Measurements from ENCODE around the gene TMEM150B. TPM values are rescaled to one million over a fixed set of nuclear protein-coding genes. Genes with fewer than 3 reads are reported as not detected.
"Not testable (repeated sequence)": the region's sequence is repeated elsewhere in the genome, so short reads cannot be mapped to it uniquely, and the experiment has no call there.

TMEM150B gene
- total and polyA plus RNA-seq, 9 donors: 0.36 to 3.8 (median 0.81) TPM

DNA sequence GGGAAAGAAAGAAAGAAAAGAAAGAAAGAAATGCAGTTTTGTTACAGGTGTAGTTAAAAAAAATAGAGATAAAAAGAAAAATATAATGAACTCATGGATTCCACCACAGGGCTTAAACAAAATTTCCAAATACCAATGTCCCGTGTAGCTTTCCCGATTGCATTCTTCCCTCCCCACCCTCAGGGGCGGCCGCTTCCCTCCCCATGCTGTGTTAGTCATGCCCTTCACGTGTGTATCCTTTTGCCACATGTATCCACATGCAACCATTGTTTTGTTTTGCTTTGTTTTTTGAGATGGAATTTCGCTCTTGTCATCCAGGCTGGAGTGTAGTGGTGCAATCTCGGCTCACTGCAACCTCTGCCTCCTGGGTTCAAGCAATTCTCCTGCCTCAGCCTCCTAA, 11.0 kb upstream of the TMEM150B start:
- Histone ChIP-seq H3K27ac (ENCODE audit: low read length) (no peak overlapping the region), H3K4me3 (ENCODE audit: low read length) (no peak overlapping the region), H3K4me1 (ENCODE audit: control insufficient read depth, insufficient read depth, low read length) (peaks cover 16% of the 10 kb centered on the region), H3K36me3 (ENCODE audit: control insufficient read depth, insufficient read depth, low read length) (no peaks in the 10 kb centered on the region), H3K27me3 (ENCODE audit: control insufficient read depth, insufficient read depth, low read length) (peaks cover 7% of the 10 kb centered on the region), H3K9me3 (replicated peaks; ENCODE audit: control insufficient read depth, low read depth, low read length) (no peaks in the 10 kb centered on the region)
- 93% methylated on average over 2 of the region's 7 CpGs for WGBS (ENCODE audit: insufficient coverage)
- DNase-seq: no peak

GRCh38 chr19:55333870-55334269, 8.7 kb upstream of the TMEM150B start:
- H3K9me3 ChIP-seq (replicated peaks; ENCODE audit: control insufficient read depth, low read depth, low read length): no peaks in the 10 kb centered on the region
- WGBS (ENCODE audit: insufficient coverage): 75% methylated on average over 9 of the region's 11 CpGs
- no peak overlapping the region for H3K27ac ChIP-seq (ENCODE audit: low read length)

GRCh38 chr19:55329791-55330190, 4.7 kb upstream of the TMEM150B start:
- 100% methylated on average over 1 of the region's 6 CpGs for WGBS (ENCODE audit: insufficient coverage)
- not testable (repeated sequence) for H3K4me3 ChIP-seq (ENCODE audit: low read length); DNase-seq; H3K9me3 ChIP-seq (replicated peaks; ENCODE audit: control insufficient read depth, low read depth, low read length); H3K27ac ChIP-seq (ENCODE audit: low read length); H3K27me3 ChIP-seq (ENCODE audit: control insufficient read depth, insufficient read depth, low read length); H3K36me3 ChIP-seq (ENCODE audit: control insufficient read depth, insufficient read depth, low read length); H3K4me1 ChIP-seq (ENCODE audit: control insufficient read depth, insufficient read depth, low read length)

More at GRCh38 chr19:55333870-55334269, 8.7 kb upstream of the TMEM150B start:
- no peak for DNase-seq
- Histone ChIP-seq H3K4me1 (ENCODE audit: control insufficient read depth, insufficient read depth, low read length) (peaks cover 6% of the 10 kb centered on the region), H3K27me3 (ENCODE audit: control insufficient read depth, insufficient read depth, low read length) (peaks cover 7% of the 10 kb centered on the region), H3K4me3 (ENCODE audit: low read length) (no peak overlapping the region), H3K36me3 (ENCODE audit: control insufficient read depth, insufficient read depth, low read length) (no peaks in the 10 kb centered on the region)

- H3K9me3 ChIP-seq (replicated peaks; ENCODE audit: control insufficient read depth, low read depth, low read length); DNase-seq: not testable (repeated sequence)
- WGBS (ENCODE audit: insufficient coverage): 67% methylated on average over 1 of the region's 4 CpGs
Measured at GRCh38 chr19:55328774-55329318, 3.7 kb upstream of the TMEM150B start.

GRCh38 chr19:55324662-55325061, 479 bp downstream of the TMEM150B start:
- peaks cover 7% of the 10 kb centered on the region for H3K27me3 ChIP-seq (ENCODE audit: control insufficient read depth, insufficient read depth, low read length)
- H3K4me1 ChIP-seq (ENCODE audit: control insufficient read depth, insufficient read depth, low read length): peaks cover 5% of the 10 kb centered on the region
- no peaks in the 10 kb centered on the region for H3K36me3 ChIP-seq (ENCODE audit: control insufficient read depth, insufficient read depth, low read length)
- DNase-seq: no peak
- whole genome bisulfite sequencing (ENCODE audit: insufficient coverage): 60% methylated on average over 3 of the region's 6 CpGs
- peak overlapping the region; percentile 29 for H3K27ac ChIP-seq (ENCODE audit: low read length)
- H3K4me3 ChIP-seq (ENCODE audit: low read length): no peak overlapping the region
- H3K9me3 ChIP-seq (replicated peaks; ENCODE audit: control insufficient read depth, low read depth, low read length): no peaks in the 10 kb centered on the region

More at GRCh38 chr19:55328774-55329318, 3.7 kb upstream of the TMEM150B start:
- H3K4me3 ChIP-seq (ENCODE audit: low read length); H3K27me3 ChIP-seq (ENCODE audit: control insufficient read depth, insufficient read depth, low read length); H3K4me1 ChIP-seq (ENCODE audit: control insufficient read depth, insufficient read depth, low read length); H3K27ac ChIP-seq (ENCODE audit: low read length); H3K36me3 ChIP-seq (ENCODE audit: control insufficient read depth, insufficient read depth, low read length): not testable (repeated sequence)

- Histone ChIP-seq H3K27ac (ENCODE audit: low read length) (no peak overlapping the region), H3K27me3 (ENCODE audit: control insufficient read depth, insufficient read depth, low read length) (peaks cover 7% of the 10 kb centered on the region), H3K4me3 (ENCODE audit: low read length) (no peak overlapping the region), H3K36me3 (ENCODE audit: control insufficient read depth, insufficient read depth, low read length) (no peaks in the 10 kb centered on the region), H3K4me1 (ENCODE audit: control insufficient read depth, insufficient read depth, low read length) (peaks cover 5% of the 10 kb centered on the region), H3K9me3 (replicated peaks; ENCODE audit: control insufficient read depth, low read depth, low read length) (no peaks in the 10 kb centered on the region)
- WGBS (ENCODE audit: insufficient coverage): 42% methylated on average over 10 of the region's 12 CpGs
- DNase-seq: no peak
Measured at GRCh38 chr19:55322204-55322885, 2.8 kb downstream of the TMEM150B start.

DNA sequence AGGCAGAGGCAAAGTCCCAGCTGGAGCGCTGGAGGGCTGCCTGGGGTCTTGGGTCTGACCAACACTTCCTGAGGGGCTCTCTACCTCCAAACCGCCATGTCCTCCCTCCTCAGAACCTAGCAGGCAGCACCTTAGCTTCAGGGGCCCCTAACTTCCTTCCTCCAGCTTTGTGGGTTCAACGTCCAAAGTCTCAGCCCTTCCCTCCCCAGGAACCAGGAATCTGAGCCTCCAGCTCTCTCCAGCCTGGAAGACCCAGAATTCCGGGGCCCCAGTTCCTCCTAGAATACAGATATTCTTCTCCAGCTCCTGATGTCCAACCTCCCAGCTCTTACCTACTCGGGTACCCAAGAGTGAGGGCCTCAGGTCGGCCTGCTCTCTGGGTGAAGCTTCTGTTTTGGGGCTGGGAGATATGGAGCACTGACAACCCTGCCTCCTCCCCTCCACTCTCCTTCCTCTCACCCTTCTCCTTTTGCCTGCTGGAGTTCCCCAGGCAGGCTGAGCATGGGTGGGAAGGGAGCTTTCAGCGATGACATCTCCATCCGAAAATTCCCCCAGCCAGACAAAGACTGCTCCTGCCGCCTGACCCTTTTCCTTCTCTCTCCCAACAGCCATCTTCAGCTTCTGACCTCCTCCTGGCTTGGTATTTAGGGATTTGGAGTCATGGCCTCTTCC, 3.5 kb downstream of the TMEM150B start:
- DNase-seq: no peak

DNA sequence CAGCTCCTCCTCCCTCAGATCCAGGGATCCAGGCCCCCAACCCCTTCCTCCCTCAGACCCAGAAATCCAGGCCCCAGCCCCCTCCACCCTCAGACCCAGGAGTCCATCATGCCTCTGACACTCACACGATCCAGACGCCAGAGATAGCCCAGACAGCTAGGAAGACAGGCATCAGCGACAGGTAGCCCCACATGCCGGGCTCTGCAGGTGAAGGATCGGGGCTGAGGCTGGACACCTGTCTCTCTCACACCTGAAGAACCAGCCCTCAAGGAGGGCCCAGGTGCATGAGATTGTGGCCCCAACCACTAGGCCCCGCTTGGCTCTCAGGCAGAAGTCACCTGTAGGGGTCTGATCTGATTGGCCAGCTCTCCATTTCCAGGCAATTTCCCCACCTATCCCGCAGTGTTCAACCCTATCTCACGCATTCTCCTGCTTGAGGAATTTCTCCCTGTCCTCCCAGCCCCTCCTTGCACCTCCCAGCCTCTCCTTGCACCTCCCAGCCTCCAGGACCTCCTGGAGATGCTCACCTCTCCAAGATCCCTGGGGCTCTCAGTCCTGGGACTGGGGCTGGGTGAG, 4.2 kb downstream of the TMEM150B start:
- peaks cover 5% of the 10 kb centered on the region for H3K4me1 ChIP-seq (ENCODE audit: control insufficient read depth, insufficient read depth, low read length)
- no peaks in the 10 kb centered on the region for H3K36me3 ChIP-seq (ENCODE audit: control insufficient read depth, insufficient read depth, low read length)
- no peak overlapping the region for H3K27ac ChIP-seq (ENCODE audit: low read length)
- no peak overlapping the region for H3K4me3 ChIP-seq (ENCODE audit: low read length)
- peaks cover 7% of the 10 kb centered on the region for H3K27me3 ChIP-seq (ENCODE audit: control insufficient read depth, insufficient read depth, low read length)
- WGBS (ENCODE audit: insufficient coverage): 94% methylated on average over 6 of the region's 8 CpGs
- no peaks in the 10 kb centered on the region for H3K9me3 ChIP-seq (replicated peaks; ENCODE audit: control insufficient read depth, low read depth, low read length)
- DNase-seq: no peak

More for the DNA sequence above, 3.5 kb downstream of the TMEM150B start:
- H3K4me1 ChIP-seq (ENCODE audit: control insufficient read depth, insufficient read depth, low read length): peaks cover 5% of the 10 kb centered on the region
- H3K9me3 ChIP-seq (replicated peaks; ENCODE audit: control insufficient read depth, low read depth, low read length): no peaks in the 10 kb centered on the region
- 74% methylated on average over 5 of the region's 9 CpGs for WGBS (ENCODE audit: insufficient coverage)
- peaks cover 7% of the 10 kb centered on the region for H3K27me3 ChIP-seq (ENCODE audit: control insufficient read depth, insufficient read depth, low read length)
- H3K27ac ChIP-seq (ENCODE audit: low read length): no peak overlapping the region
- H3K36me3 ChIP-seq (ENCODE audit: control insufficient read depth, insufficient read depth, low read length): no peaks in the 10 kb centered on the region
- H3K4me3 ChIP-seq (ENCODE audit: low read length): no peak overlapping the region

DNA sequence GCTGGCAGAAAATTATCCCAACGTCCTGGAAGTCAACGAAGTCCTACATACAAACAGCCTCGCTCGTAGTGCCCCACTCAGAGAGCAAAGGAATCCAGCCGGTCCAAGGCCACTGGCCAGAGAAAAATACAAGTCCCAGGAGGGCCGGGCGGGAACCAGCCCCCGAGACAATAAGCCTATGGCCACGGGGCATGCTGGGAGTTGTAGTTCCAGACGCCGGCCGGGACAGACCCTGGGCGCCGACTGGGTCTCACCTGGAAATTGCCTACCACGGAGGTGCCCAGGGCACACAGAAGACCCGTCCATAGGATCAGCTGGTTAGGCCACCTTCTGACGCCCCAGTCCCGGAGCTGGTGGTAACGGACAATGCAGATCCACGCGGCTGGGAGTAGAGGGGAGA, 5.4 kb downstream of the TMEM150B start:
- Histone ChIP-seq H3K27me3 (ENCODE audit: control insufficient read depth, insufficient read depth, low read length) (peaks cover 7% of the 10 kb centered on the region), H3K4me3 (ENCODE audit: low read length) (no peak overlapping the region), H3K36me3 (ENCODE audit: control insufficient read depth, insufficient read depth, low read length) (no peaks in the 10 kb centered on the region), H3K27ac (ENCODE audit: low read length) (no peak overlapping the region), H3K4me1 (ENCODE audit: control insufficient read depth, insufficient read depth, low read length) (peaks cover 5% of the 10 kb centered on the region), H3K9me3 (replicated peaks; ENCODE audit: control insufficient read depth, low read depth, low read length) (no peaks in the 10 kb centered on the region)
- DNase-seq: peak; percentile 52
- 13% methylated on average over 18 of the region's 21 CpGs for WGBS (ENCODE audit: insufficient coverage)

- WGBS (ENCODE audit: insufficient coverage): 71% methylated on average over 5 of the region's 8 CpGs
- H3K9me3 ChIP-seq (replicated peaks; ENCODE audit: control insufficient read depth, low read depth, low read length): no peaks in the 10 kb centered on the region
- H3K4me3 ChIP-seq (ENCODE audit: low read length): no peak overlapping the region
- DNase-seq: no peak
- H3K27ac ChIP-seq (ENCODE audit: low read length): no peak overlapping the region
- H3K27me3 ChIP-seq (ENCODE audit: control insufficient read depth, insufficient read depth, low read length): peaks cover 7% of the 10 kb centered on the region
- H3K36me3 ChIP-seq (ENCODE audit: control insufficient read depth, insufficient read depth, low read length): no peaks in the 10 kb centered on the region
- peaks cover 5% of the 10 kb centered on the region for H3K4me1 ChIP-seq (ENCODE audit: control insufficient read depth, insufficient read depth, low read length)
Measured at GRCh38 chr19:55316646-55317045, 8.5 kb downstream of the TMEM150B start.

Measured in muscle of leg (tissue), 11 donors.